Astrocyte of the cerebellum (primary cell): ENCODE data around the gene GPC5.

Experiments
- DNase-seq: peaks from one replicate; pipeline ENCODE4 v3.0.0-alpha.2; 2011; ENCODE audit warnings: low read depth
- H3K4me3 ChIP-seq: 2 replicates; pipeline ENCODE4 v1.5.1; 2011; ENCODE audit warnings: mild to moderate bottlenecking, low read depth, low read length, moderate library complexity
- CTCF ChIP-seq: IDR thresholded peaks from 2 replicates; pipeline ENCODE4 v1.5.1; 2012; ENCODE audit warnings: low read length, low read depth, moderate library complexity, mild to moderate bottlenecking; ENCODE audit errors: missing control alignments
- in situ Hi-C: cut with HindIII; loops from 2 replicates; pipeline ENCODE4 v1.10.0; 2017; ENCODE audit warnings: low sequenced_read_pairs

The GPC5 gene

GRCh38 chr13:92912629-92913028, 1514.2 kb downstream of the GPC5 start:
- TF ChIP-seq CTCF: no peak
- no peak overlapping the region for H3K4me3 ChIP-seq
- DNase-seq: no peak
- in situ Hi-C loops: no loop called here

- TF ChIP-seq CTCF: no peak
- no peak overlapping the region for H3K4me3 ChIP-seq
- no peak for DNase-seq
- in situ Hi-C loops: no loop called here
Measured at GRCh38 chr13:92913840-92914239, 1515.4 kb downstream of the GPC5 start.
